ENCODE data around the gene ENOX1.

DNA sequence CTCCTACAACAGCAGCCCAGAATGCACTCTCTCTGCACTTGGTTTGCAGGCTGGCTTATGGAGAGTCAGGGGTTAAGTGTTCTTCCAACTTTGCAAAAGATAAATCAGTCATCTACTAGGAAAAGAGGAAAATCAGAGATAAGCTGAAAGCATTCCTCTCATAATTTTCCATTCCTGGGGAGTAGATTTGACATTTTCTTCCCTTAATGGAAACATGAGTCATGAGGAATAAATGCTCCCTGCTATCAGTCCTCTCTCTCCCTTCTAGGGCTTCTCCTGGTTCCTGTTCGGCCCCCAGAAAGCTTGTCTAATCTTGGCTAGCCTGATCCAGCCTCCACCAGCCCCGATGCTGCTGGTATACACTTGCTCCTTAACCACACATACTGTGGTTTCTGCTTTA, 28.4 kb upstream of the ENOX1 start:
- TF ChIP-seq CTCF (conservative IDR thresholded peaks at IDR 0.05) (no peak), EZH2 (IDR thresholded peaks at IDR 0.05; ENCODE audit: low read depth) (no peak)
